HG02840 (cell line): Measurements from ENCODE around the gene TPRX2.
"Not testable (repeated sequence)": the region's sequence is repeated elsewhere in the genome, so short reads cannot be mapped to it uniquely, and the experiment has no call there.

Source experiments
- ATAC-seq: cut with Tn5 transposase; IDR thresholded peaks from one replicate; pipeline ENCODE4 v1.9.1; 2021; ENCODE audit warnings: mild to moderate bottlenecking, moderate library complexity, moderate number of reproducible peaks; ENCODE audit not compliant: unreplicated experiment, low FRiP score

The TPRX2 gene

DNA sequence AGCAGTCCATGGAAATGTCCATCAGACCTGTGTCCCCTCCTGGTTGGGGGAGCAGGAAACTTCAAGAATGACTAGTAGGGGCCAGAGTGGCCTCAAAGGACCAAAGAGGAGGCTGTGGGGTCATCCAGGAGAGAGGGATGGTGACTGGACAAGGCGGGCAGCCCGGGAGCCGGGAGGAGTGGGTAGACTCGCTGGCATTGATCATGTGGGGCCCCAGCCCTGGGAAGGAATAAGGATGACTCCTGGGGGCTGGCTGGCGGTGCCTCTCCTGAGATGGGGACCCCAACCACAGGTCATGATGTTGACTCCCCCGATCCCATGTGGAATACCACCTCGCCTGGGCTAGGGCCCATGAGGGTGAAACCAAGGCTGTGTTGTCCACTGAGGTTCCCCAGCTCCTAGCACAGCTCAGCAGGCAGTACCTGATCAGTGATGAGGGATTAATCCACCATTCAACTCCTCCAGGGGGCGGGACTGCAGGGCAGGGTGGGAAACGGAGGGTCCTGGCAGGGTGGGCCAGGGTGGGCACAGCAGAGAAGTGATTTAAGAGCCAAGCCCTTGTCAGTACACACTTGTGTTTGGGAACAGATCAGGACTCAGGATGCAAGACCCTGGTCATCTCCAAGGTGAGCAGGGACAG lies at the start of gene TPRX2:
Gene TPRX2 (plus strand): TSS at position 590 of the 640 bp plus-strand sequence. CDS start 12 bp downstream, at position 602.
- ATAC-seq = not testable (repeated sequence)

GRCh38 chr19:47813304-47813994 lies 45.6 kb upstream of the TPRX2 start:
- no peak for ATAC-seq

DNA sequence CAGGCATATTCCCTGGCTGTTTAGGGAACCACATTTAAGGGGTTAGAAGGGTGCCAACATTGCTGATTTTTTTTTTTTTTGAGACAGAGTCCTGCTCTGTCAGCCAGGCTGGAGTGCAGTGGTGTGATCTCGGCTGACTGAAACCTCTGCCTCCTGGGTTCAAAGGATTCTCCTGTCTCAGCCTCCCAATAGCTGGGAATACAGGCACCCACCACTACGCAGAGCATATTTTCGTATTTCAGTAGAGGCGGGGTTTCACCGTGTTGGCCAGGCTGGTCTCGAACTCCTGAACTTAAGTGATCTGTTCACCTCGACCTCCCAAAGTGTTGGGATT lies 45.1 kb upstream of the TPRX2 start:
- ATAC-seq = no peak

DNA sequence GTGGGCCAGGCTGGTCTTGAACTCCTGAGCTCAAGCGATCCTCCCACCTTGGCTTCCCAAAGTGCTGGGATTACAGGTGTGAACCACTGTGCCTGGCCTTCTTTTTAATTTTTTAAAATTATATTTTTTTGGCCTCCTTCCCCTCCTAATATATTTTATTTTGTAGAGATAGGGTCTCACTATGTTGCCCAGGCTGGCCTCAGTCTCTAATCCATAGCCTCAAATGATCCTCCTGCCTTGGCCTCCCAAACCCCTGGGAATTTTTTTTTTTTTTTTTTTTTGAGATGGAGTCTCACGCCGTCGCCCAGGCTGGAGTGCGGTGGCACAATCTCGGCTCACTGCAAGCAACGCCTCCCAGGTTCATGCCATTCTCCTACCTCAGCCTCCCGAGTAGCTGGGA lies 42.8 kb upstream of the TPRX2 start:
- ATAC-seq = not testable (repeated sequence)

DNA sequence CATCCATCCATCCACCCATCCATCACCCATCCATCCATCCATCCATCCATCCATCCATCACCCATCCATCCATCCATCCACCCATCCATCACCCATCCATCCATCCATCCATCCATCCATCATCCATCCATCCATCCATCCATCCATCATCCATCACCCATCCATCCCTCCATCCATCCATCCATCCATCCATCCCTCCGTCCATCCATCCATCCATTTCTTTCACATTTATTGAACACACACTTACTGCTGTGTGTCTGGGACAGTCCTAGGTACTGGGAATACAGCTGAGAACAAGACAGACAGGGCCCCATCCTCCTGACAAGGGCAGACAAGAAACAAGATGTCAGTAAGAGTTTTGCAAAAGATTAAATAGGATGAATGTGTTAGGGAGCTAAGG lies 40.8 kb upstream of the TPRX2 start:
- ATAC-seq = not testable (repeated sequence)

GRCh38 chr19:47819858-47820257 lies 39.2 kb upstream of the TPRX2 start:
- ATAC-seq = no peak

DNA sequence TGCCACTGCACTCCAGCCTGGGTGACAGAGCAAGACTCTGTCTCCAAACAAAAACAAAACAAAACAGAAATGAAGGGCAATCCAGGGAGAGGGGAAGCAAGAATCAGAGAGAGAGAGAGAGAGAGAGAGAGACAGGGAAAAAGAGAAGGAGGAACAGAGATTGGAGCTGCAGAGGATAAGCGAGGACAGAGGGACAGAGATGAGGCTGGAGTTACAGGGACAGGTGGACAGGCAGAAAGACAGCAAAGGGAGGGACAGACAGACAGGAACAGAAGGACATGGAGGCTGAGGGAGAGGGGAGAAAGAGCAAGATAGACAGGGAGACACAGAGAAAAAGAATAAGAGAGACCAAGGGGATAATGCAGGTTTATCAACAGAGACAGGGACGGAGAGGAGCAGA lies 38.6 kb upstream of the TPRX2 start:
- ATAC-seq = no peak

GRCh38 chr19:47821460-47822020 lies 37.5 kb upstream of the TPRX2 start, which contains the start of gene CRX:
CRX (plus strand) TSS chr19:47821937; CDS start chr19:47834444, 12,507 bp downstream.
- ATAC-seq = no peak

- no peak for ATAC-seq
These were observed 34.6 kb upstream of the TPRX2 start for GRCh38 chr19:47824396-47824795.

DNA sequence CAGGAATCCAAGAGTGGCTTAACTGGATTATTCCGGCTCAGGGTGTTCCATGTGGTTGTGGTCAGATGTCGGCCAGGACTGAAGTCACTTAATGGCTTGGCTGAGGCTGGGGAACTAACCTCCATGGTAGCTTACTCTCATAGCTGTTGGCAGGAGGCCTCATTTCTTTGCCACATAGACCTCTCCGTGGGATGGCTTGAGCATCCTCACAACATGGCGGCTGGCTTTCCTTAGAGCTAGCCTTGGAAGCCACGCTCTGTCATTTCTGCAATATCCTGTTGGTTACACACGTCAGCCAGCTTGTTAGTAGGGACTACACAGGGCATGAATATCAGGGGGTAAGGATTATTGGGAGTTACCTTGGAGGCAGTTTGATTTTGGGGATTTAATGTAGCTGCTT lies 32.2 kb upstream of the TPRX2 start:
- no peak for ATAC-seq

GRCh38 chr19:47832723-47833122 lies 26.3 kb upstream of the TPRX2 start:
- no peak for ATAC-seq

GRCh38 chr19:47836038-47836437 lies 23.0 kb upstream of the TPRX2 start:
- no peak for ATAC-seq

GRCh38 chr19:47839411-47839810 lies 19.6 kb upstream of the TPRX2 start:
- ATAC-seq = no peak

- no peak for ATAC-seq
These were observed 19.1 kb upstream of the TPRX2 start for GRCh38 chr19:47839913-47840312.

GRCh38 chr19:47842941-47843340 lies 16.1 kb upstream of the TPRX2 start:
- ATAC-seq = no peak

- no peak for ATAC-seq
These were observed 10.6 kb upstream of the TPRX2 start for GRCh38 chr19:47848425-47848822.

- ATAC-seq = no peak
These were observed 10.1 kb upstream of the TPRX2 start for GRCh38 chr19:47848823-47849473.

DNA sequence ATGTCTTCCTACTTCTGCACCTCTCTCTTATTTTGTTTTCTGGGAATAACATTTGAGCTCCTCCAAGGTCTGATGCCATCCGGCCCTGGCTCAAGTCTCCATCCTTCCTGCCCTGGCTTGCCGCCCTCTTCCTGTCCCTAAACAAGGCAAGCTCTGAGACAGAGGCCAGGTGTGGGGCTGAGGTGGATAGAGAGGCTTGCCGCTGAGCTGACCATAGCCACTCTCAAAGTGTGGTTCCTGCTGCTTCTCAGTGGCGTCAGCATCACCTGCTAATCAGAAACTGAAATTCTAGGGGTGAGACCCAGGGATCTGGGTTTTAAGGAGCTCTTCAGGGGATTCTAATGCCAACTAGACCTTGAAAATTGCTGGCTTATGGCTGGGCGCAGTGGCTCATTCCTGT lies 6.0 kb upstream of the TPRX2 start:
- ATAC-seq = no peak

GRCh38 chr19:47854459-47854858 lies 4.6 kb upstream of the TPRX2 start:
- ATAC-seq = no peak

- not testable (repeated sequence) for ATAC-seq
These were observed 804 bp upstream of the TPRX2 start for GRCh38 chr19:47858231-47858630.

- not testable (repeated sequence) for ATAC-seq
These were observed 803 bp downstream of the TPRX2 start for GRCh38 chr19:47859838-47860237.
